BJ (cell line): ENCODE data around the gene S1PR1. TPM values are rescaled to one million over a fixed set of nuclear protein-coding genes. Genes with fewer than 3 reads are reported as not detected.

Source experiments
- CTCF ChIA-PET: fragments of 350-600 bp; formaldehyde crosslinking; extraction: SDS; loops from one replicate; lab custom pipeline; 2021; ENCODE audit warnings: antibody characterized with exemption, inconsistent platforms; lab: Yijun Ruan, JAX
- POLR2A ChIA-PET: fragments of 300-600 bp; sonication (Branson Sonifier 250); formaldehyde crosslinking; extraction: SDS; loops from one replicate; lab custom pipeline; 2021; ENCODE audit warnings: antibody characterized with exemption; lab: Charles Lee
- DNase-seq: peaks from one replicate; pipeline ENCODE4 v3.0.0-alpha.2; 2011; ENCODE audit warnings: low read depth
- H3K27me3 ChIP-seq: 2 replicates; pipeline ENCODE4 v1.6.0; 2011; ENCODE audit warnings: low read length; ENCODE audit not compliant: control insufficient read depth, insufficient read depth
- H3K36me3 ChIP-seq: 2 replicates; pipeline ENCODE4 v1.5.1; 2011; ENCODE audit warnings: low read length; ENCODE audit not compliant: control insufficient read depth, insufficient read depth
- H3K4me3 ChIP-seq: 2 replicates; pipeline ENCODE4 v1.5.1; 2011; ENCODE audit warnings: low read depth, mild to moderate bottlenecking, control low read depth, low read length
- CTCF ChIP-seq: IDR thresholded peaks from 2 replicates; pipeline ENCODE4 v1.5.1; 2011; ENCODE audit warnings: low read depth, mild to moderate bottlenecking, control low read depth, inconsistent platforms, low read length, moderate library complexity; ENCODE audit not compliant: insufficient read depth
- polyA plus RNA-seq: library from polyadenylated mRNA; depleted of rRNA; stranded (reverse); fragments of >200 nt; gene quantifications from 2 replicates; pipeline ENCODE4 v1.2.3, GENCODE V29; 2011; rRNA removed

The S1PR1 gene
- polyA plus RNA-seq, 1 experiment, result 12.2 TPM

GRCh38 chr1:101288491-101288944 is 51.7 kb downstream of the S1PR1 start:
- Histone ChIP-seq H3K27me3 (no peaks in the 10 kb centered on the region), H3K4me3 (no peak overlapping the region), H3K36me3 (no peaks in the 10 kb centered on the region)
- peak; percentile 60 for DNase-seq
- POLR2A ChIA-PET, result no interaction called here
- CTCF ChIA-PET, result interaction anchor here (0.5 to 4.8 kb wide), 53 partner anchors 9 to 1689 kb away, joined by 3 to 47 read pairs (median 4); partner anchors contain the start of genes EXTL2 and S1PR1
- peak; percentile 89 for TF ChIP-seq CTCF

- no peaks in the 10 kb centered on the region for H3K27me3 ChIP-seq
- H3K36me3 ChIP-seq, result no peaks in the 10 kb centered on the region
- no peak for DNase-seq
- H3K4me3 ChIP-seq, result no peak overlapping the region
- no peak for TF ChIP-seq CTCF
- POLR2A ChIA-PET, result interaction anchor here (0.7 kb wide), 1 partner anchor 30 kb away, joined by 4 read pairs; no protein-coding TSS in a partner anchor
- CTCF ChIA-PET, result interaction anchor here (0.6 to 4.8 kb wide), 9 partner anchors 11 to 404 kb away, joined by 3 to 47 read pairs (median 3); no protein-coding TSS in a partner anchor
Observed at GRCh38 chr1:101290119-101290921, 53.5 kb downstream of the S1PR1 start.

Other genes with a start within 250 kb of the S1PR1 start
- 31.8 and 54.5 TPM in 2 replicates for gene DPH5, start 211.2 kb upstream of the S1PR1 start, polyA plus RNA-seq